Caki2 (cell line): ENCODE data around the gene USP46. TPM values are rescaled to one million over a fixed set of nuclear protein-coding genes. Genes with fewer than 3 reads are reported as not detected.

Source experiments
- DNase-seq: peaks from one replicate; pipeline ENCODE4 v3.0.0-alpha.2; 2015; ENCODE audit warnings: low read depth
- in situ Hi-C: cut with HindIII; loops from 2 replicates; pipeline ENCODE4 v1.10.0; 2016; ENCODE audit warnings: low sequenced_read_pairs, low pct_unique_long_range_greater_than_20kb, mixed read lengths
- total RNA-seq: library from RNA; depleted of rRNA; stranded (reverse); fragments of >200 nt; shearing (Covaris generic); gene quantifications from 2 replicates; pipeline ENCODE4 v1.2.3, GENCODE V29; 2014; ENCODE audit warnings: low replicate concordance

Gene USP46
- total RNA-seq, 1 experiment from 2014 or later = 3.9 TPM

DNA sequence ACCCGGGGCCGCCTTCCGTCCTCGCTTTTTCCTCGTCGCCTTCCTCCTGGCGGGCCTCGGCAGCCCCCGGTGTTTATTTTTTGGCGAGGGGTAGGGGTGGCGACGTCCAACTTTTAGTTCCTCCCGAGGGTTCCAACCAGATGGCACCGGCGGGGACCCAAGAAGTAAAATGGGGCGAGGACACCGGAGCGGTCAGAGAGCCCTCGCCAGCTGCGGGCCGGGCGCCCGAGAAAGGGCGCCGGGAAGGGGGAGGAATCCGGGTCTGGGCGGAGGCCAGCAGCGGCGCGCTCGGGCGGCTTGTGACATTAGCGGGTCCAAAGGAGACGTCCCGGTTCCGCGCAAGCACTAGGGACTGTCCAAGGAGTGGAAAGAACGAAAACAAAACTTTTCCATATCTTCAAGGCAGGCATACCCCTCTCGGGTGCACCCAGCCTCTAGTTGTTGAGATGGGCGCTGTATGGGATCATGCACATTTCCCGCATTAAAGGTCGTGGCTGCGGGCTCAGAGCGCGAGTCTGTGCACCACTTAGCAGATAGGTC is 691 bp upstream of the USP46 start:
- in situ Hi-C loops = no loop called here
- peak; percentile 35 for DNase-seq

DNA sequence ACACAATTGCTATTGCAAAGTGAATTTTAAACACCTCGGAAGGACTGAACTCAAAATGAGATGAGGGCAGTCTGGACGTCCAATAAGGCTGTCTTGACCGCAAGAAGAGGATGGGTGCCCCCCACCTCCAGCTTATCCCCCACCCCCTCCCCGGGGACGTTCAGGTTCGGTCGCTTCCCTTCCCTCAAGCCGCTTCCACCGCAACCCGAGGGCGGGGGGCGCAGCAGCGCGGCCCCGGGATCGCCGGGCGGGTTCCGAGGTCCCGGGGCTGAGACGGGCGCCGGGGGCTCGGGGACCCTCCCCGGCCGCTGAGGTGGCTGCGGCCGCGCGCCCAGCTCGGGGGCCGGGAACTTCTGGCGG is 480 bp downstream of the USP46 start:
- DNase-seq = no peak
- in situ Hi-C loops = no loop called here

DNA sequence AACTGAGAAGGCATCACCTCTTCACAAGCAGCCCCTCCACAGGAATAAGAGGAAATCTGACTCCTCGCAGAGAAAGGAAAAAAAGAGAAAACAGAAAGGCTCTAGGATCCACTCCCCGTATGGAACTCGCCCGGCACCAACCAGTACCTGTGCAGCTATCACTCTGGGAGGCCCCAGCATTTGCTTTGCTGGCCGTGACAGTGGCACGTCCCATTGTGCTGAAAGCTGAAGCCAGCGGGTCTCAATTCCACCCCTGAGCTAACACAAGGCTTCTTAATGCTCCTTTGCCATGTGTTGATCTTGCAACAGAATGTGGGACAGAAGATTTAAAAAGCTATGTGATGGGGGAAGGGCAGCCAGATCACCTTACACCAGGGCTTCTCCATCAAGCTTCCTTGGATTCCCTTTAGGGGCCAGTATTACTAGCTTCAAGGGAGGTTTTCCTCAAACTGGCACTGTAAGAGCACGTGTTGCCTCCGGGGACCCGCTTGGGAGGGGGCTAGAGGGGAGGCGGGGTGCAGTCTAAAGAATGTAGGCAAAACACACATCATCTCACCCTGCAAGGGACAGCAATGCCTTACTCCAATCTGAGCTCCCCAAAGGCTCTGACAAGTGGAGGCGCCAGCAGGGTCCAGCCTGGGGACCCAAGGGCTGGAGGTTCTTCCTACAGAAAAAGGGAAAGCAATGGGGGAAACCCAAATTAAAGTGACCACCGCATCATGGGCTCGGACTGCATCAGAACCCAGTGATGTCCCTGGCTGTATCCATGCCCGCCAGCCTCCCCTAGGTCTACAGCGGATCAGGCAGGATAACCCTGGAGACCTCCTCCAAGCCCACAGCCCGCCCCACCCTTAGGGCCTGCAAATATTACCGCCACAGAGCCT is 1.2 kb downstream of the USP46 start:
- no peak for DNase-seq
- in situ Hi-C loops = no loop called here

DNA sequence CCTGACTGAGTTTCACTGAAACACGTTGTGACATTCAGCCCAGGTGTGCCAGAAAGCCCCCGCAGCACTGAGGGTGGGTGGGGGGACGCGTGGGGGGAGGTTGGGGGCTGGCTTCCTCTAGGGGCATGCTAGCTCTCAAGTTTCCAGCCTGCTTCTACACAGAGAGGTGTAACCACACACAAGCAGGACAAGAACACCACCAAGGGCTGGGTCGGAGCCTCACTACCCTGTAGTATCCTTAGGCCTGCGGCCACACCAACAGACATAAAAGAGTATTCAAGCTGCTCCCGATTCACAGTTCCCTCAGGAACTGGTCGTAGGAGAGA is 1.8 kb downstream of the USP46 start:
- in situ Hi-C loops = no loop called here
- DNase-seq = no peak

DNA sequence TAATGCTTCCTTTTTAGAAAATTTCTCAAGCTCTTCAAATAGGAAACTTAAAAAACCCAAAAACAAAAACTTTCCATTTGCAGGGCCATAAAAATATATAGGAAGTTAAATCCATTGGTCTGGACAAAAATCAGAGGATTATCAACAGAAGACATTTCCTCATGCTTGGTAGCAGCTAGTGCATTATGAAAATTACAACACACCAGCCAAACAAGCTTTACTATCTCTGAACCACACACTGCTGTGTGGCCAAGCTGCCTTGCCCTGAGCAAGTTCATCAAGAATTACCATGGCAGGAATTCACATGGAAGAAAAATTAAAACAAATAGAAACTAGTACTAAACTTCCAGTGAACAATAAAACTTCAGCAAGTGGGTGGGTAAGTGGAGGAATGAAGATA is 3.6 kb downstream of the USP46 start:
- in situ Hi-C loops = no loop called here
- no peak for DNase-seq

DNA sequence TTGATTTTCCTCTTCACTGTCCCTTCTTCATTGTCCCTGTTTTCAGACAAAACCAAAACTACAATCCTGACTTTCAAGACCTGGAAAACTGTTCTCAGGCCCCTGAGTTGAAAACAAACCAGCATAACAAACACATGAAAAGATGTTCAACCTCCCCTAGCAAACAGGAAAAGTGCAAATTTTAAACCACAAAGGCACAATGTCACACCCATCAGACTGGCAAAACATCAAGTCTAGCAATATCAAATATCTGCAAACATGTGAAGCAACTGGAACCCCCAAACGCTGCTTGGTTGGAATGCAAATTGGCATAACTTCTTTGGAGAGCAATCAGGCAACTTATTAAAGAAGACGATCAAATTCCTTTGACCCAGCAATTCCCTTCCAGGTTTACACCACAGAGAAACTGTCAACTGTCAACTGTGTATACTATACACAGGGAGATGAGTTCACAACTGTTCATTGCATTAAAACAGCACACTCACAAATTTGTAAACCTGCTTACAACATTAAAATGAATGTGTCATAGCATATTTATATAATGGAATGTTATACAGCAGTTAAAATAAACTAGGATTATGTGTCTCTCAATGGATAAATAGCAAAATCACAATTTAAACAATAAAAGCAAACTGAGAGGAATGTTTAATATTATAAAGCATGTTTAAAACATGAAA is 7.0 kb downstream of the USP46 start:
- in situ Hi-C loops = no loop called here

DNA sequence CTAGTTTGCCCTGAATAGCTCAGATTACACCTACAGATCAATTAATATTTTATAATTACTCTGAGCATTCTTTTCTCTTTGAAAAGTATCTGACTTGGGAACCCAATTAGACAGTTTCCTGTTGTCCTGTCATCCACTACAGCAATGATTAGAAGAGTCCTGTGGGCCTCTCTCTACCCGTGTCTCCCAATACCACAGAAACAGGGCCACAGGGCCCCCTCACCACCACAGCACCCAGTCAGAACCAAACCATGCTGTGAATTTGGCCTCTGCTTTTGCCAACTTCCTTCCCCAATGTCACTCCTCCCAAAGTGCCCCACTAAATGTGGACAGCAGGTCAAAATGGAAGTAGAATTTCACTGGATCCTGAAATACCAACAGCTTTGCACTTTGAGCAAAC is 10.3 kb downstream of the USP46 start:
- no peak for DNase-seq
- in situ Hi-C loops = no loop called here

More for the DNA sequence above, 7.0 kb downstream of the USP46 start:
- DNase-seq = no peak

DNA sequence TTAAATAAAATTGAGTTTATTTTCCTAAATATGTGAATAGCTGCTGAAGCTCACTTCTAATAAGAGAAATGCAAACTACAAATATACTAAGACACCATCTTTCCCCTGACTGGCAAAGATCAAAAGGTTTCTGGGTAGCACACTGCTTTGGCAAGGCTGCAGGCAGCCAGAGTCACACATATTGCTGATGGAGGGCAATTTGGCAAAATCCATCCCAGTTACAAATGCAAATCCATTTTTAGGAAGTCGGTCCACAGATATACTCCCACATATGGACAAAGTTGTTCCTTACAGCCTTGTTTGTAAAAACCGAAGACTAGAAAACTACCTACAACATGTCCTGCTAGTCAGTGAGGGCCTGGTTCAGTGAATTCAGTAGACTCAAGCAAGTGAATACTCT is 12.4 kb downstream of the USP46 start:
- in situ Hi-C loops = no loop called here
- DNase-seq = no peak

DNA sequence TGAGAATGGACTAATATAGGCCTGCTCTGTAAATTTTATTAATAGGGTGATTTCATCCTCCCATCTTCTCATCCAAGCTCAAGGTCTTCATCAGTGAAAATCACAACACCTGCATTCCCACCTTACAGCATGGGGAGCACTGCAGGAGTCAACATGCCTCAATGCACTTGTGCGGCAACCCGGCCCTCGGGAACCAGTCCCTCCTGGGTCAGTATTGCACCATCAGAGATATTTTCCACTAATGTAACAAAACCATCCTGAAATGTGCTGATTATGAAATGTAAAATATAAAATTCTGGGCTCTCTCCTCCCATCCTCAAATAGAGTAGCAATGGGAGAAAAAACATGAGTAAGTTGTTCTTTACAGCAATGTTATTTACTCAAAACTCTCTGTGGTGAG is 13.0 kb downstream of the USP46 start:
- DNase-seq = no peak
- in situ Hi-C loops = no loop called here

DNA sequence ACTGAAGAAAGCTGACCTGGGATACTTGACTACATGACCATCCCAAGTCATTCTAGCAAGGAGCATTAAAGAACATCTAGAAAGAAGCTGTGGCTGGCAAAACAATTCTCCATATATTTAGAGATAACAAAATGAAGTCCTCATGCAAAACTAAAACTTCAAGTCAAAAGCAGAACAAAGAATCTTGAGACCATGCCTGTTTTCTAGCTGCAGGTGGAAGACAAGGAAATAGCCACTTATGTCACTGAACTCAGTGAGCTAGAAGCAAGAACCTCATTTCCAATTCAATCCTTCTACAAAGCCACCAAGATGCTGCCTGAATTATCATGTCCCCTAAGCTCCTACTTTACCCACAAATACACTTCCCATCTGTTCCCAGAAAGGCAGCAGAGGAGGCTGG is 13.8 kb downstream of the USP46 start:
- DNase-seq = no peak
- in situ Hi-C loops = no loop called here

DNA sequence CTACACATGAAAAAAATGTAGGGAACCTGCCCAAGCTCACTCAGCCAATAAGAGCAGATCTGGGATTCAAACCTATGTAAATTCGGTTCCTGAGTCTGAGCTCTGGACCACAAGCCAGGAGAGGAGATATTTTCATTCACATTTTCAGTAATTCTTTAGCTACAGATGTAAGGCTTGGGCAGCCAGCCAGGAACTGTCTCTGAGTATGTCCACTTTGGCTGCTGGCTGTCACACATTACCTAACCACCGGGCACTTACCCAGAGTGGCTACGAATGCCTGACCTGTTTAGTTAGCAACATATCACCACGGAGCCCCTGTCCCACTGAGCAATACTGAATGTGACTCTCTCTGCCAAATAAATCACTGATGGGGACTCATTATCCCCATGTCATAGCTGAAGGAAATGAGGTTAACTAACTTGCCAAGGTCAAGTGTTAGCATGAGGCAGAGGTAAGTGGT is 15.3 kb downstream of the USP46 start:
- peak; percentile 39 for DNase-seq
- in situ Hi-C loops = no loop called here

DNA sequence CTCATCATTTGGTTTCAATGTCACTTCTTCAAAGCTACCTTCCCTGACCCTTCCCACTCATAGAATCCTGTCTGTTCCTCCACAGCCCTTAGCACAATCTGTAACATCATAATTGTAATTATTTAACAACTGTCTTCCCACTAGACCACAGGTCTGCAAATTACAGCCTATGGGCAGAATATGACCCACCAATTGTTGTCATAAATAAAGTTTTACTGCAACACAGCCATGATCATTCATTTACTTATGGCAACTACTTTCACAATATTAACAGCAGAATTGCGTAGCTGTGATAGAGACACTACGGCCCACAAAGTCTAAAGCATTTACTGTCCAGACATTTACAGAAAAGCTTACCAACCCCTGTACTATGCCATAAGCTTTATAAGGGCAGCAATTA is 15.9 kb downstream of the USP46 start:
- no peak for DNase-seq
- in situ Hi-C loops = no loop called here

DNA sequence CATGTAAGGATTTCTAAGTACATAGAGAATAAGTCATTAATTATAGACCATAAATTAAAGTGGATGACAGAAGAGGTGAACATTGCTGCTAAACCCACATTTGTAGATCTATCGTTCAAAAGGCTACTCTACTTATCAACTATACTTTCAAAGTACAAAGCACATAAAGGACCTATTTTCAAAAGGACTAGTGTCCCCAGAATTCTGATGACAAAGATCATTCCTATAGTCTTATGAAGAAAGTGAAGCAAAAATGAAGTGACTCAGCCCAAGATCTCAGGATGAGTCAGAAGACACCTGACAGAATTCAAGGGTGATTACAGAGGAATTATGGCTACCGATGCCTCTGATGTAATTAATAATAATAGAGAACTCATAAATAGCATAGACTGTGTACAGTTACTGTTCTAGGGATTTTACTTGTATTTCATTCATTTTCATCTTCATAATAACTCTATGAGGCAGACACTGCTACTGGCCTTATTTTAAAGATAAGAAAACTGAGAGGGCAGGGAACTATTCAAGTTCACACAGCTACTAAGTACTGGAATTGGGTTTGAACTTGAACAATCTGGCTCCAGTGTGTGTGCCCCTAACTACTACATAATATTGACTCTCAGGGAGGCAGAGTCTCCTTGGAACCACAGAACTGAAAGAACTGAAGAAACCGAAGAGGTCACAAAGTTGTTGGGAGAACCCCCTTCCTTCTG is 17.1 kb downstream of the USP46 start:
- in situ Hi-C loops = no loop called here
- DNase-seq = peak; percentile 30

DNA sequence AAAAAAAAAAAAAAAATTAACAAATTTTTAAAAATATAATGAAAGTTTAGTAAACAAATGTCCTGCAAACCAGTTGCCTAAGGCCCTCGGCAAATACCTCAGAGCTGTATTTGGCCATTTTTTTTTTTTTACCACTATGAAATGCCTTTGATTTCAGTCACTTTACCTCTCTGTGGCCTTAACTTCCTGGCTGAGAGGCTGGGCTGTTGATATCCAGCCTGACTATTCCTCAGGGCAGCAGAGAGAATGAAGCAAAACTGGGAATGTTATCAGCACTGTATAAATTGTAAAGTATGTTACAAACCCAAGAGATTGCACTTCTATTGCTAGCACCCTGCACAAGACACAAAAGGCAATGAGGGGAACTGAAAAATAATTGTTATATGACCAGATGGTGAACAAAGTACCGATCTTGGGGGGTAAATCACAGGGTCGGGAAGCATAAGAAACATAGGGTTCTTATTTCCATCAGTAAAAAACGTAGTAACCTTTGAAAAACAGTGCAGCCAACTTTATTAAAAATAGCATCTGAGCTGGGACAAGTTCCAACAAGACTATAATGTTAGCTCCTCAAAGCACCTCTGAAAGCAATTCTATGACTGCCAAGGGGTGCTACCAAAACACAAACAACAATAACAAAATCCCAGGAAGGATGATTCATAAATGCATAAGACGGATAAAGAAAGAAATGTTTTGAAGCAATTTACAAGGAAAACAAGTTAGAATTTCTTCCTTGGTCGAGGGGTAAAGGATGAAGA is 18.1 kb downstream of the USP46 start:
- in situ Hi-C loops = no loop called here
- DNase-seq = no peak

DNA sequence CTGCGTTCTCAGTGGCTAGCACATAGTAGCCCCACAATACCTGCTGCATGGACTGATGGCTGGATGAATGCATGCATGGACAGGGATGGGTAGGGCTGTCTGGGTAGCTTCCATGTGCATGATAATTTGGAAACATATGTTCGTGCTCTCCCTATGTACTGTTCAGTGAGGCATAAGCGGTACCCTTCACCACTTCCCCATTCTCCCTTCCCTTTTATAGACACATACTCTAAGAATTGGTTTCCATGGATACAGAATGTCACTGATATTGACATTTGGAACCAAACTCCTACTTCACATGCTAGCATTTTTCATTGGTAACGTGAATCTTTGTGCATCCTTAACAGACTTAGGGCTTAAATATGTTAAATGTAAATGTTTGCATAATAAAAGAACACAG is 20.4 kb downstream of the USP46 start:
- DNase-seq = no peak
- in situ Hi-C loops = no loop called here

DNA sequence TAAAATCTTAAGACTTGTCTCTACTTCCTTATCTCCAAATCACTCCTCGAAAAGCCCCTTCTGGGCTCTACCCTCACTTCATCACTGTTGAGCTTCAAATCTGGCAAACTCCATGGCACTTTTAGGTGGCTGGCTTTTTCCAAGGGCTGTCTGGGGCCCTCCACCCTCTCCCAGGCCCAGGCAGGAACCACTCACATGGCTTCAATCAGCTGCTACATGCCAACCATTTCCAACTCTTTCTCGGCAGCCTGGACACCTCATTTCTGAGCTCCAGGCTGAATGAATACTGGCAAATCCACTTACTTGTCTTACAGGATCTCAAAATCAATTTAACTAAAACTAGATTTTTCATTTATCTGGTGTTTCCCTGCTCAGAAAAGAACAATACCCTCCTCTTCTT is 22.0 kb downstream of the USP46 start:
- in situ Hi-C loops = no loop called here
- no peak for DNase-seq

DNA sequence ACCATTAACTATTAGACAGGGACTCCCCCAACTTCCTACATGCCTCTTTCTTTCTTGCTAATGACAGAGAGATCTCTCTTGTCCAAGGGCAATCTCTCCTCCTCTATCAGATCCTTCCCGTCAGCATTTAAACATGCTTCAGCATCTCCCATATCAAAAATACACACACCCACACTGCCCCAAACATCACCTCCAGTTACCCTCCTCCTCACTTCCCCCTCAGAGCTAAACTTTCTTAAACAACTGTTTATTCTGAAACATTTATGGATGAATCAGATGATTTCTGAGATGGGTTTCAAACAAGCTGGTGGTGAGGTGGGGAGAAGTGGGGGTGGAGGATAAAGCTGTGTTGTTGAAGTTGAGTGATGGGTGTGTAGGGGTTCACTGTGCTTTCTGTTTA is 23.5 kb downstream of the USP46 start:
- DNase-seq = no peak
- in situ Hi-C loops = no loop called here

DNA sequence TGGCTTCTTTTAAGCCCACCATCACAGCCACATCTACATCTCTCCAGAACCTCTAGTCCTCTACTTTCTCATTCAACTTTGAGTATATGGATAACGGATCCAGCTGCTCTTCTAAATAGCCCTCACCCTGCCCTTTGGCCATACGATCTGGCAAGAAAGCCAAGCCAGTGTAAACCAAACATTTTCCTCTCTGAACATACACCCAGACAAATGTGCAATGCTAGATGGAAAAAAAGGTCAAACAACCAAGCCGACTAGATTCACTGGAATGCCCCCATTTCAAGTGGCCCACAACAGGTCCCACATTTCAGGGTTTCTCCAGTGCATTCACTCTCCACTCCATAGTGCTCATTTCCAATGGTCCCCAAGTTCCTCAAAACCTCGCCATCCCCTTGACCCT is 24.0 kb downstream of the USP46 start:
- no peak for DNase-seq
- in situ Hi-C loops = no loop called here
